Glutamatergic neuron (in vitro differentiated cells): ENCODE measurements around the gene GJD4. TPM values are rescaled to one million over a fixed set of nuclear protein-coding genes. Genes with fewer than 3 reads are reported as not detected.

ENCODE experiments used
- DNase-seq: peaks from one replicate; pipeline ENCODE4 v3.0.0; 2022
- H3K27ac Mint-ChIP-seq: one replicate; pipeline ENCODE4 v1.8.0; 2020; ENCODE audit warnings: mild to moderate bottlenecking, mixed read lengths, inconsistent platforms; ENCODE audit not compliant: unreplicated experiment
- H3K27me3 Mint-ChIP-seq: one replicate; pipeline ENCODE4 v1.8.0; 2020; ENCODE audit warnings: mild to moderate bottlenecking, moderate library complexity, mixed read lengths, inconsistent platforms; ENCODE audit not compliant: unreplicated experiment
- H3K36me3 Mint-ChIP-seq: one replicate; pipeline ENCODE4 v1.8.0; 2020; ENCODE audit warnings: mild to moderate bottlenecking, mixed read lengths, inconsistent platforms; ENCODE audit not compliant: unreplicated experiment
- H3K4me1 Mint-ChIP-seq: one replicate; pipeline ENCODE4 v1.8.0; 2020; ENCODE audit warnings: mild to moderate bottlenecking, low read depth, mixed read lengths, inconsistent platforms; ENCODE audit not compliant: unreplicated experiment
- H3K4me3 Mint-ChIP-seq: one replicate; pipeline ENCODE4 v1.8.0; 2020; ENCODE audit warnings: mild to moderate bottlenecking, mixed read lengths, inconsistent platforms; ENCODE audit not compliant: unreplicated experiment
- H3K9me3 Mint-ChIP-seq: one replicate; pipeline ENCODE4 v1.8.0; 2020; ENCODE audit warnings: mild to moderate bottlenecking, moderate library complexity, mixed read lengths, inconsistent platforms; ENCODE audit not compliant: unreplicated experiment
- total RNA-seq: library from RNA; stranded (reverse); fragmentation: NEBNext Ultra II Directional; extraction: Animal tissue kit (Norgen Biotek cat#: 25700); gene quantifications from one replicate; pipeline ENCODE4 v1.2.1, GENCODE V29; 2021; ENCODE audit not compliant: unreplicated experiment
- TF ChIP-seq, protein P1 (sequence below): fragments of 200-600 bp; sonication (generic); IDR thresholded peaks from one replicate; pipeline ENCODE4 v1.5.0; 2021; ENCODE audit not compliant: partially characterized antibody, unreplicated experiment

GJD4 gene
- total RNA-seq, 1 donor from 2014 or later, result not detected

DNA sequence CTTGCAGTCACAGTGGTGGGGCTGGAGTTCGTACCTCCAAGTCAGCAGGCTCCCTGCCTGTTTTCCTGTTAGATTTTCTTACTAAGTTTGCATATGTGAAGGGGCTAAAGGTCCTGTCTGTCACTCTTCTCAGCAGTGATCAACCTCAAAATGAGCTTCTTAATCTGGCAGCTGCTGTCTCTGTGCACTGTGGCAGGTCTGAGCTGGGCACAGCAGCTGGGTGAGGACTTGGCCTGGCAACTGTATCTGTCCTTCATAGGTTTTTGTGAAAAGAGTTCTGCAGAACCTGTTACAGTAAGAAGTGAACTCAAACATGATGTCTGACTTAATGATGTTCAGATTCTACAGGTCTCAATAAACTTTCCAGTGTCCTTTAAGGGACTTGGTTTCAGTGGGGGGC, 31.3 kb upstream of the GJD4 start:
- TF ChIP-seq, protein P1, sequence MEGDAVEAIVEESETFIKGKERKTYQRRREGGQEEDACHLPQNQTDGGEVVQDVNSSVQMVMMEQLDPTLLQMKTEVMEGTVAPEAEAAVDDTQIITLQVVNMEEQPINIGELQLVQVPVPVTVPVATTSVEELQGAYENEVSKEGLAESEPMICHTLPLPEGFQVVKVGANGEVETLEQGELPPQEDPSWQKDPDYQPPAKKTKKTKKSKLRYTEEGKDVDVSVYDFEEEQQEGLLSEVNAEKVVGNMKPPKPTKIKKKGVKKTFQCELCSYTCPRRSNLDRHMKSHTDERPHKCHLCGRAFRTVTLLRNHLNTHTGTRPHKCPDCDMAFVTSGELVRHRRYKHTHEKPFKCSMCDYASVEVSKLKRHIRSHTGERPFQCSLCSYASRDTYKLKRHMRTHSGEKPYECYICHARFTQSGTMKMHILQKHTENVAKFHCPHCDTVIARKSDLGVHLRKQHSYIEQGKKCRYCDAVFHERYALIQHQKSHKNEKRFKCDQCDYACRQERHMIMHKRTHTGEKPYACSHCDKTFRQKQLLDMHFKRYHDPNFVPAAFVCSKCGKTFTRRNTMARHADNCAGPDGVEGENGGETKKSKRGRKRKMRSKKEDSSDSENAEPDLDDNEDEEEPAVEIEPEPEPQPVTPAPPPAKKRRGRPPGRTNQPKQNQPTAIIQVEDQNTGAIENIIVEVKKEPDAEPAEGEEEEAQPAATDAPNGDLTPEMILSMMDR, result no peak
- H3K27me3 Mint-ChIP-seq, result peaks cover 15% of the 10 kb centered on the region
- no peak overlapping the region for H3K27ac Mint-ChIP-seq

DNA sequence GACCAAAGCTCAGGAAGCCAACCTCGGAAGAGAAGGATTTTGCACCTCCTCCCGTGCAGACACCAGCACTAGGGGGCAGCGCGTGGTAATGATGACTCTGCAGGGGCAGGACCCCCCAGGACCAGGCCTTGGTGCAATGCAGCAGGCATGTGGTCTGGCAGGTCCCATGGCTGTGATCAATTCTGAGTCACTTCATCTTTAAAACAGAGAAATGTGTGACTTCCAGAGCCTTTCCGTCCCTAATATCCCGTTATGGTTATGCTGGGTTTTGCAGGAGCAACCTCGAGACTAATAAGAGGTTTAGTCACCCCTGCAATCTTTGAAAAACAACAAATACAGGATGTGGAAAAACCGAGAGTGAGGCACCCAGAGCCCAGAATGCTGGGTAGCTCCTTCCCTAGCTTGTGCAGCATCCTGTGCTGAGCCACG, 30.2 kb upstream of the GJD4 start:
- Mint-ChIP-seq H3K9me3 (peaks cover 17% of the 10 kb centered on the region), H3K27me3 (peaks cover 11% of the 10 kb centered on the region), H3K4me3 (no peak overlapping the region), H3K4me1 (peaks cover 12% of the 10 kb centered on the region), H3K36me3 (peaks cover 6% of the 10 kb centered on the region), H3K27ac (no peak overlapping the region)
- TF ChIP-seq, protein P1, result peak; percentile 33
- DNase-seq, result no peak

More for the DNA sequence above, 31.3 kb upstream of the GJD4 start:
- DNase-seq, result no peak
- peaks cover 6% of the 10 kb centered on the region for H3K36me3 Mint-ChIP-seq
- H3K9me3 Mint-ChIP-seq, result peaks cover 21% of the 10 kb centered on the region
- no peak overlapping the region for H3K4me3 Mint-ChIP-seq
- peaks cover 13% of the 10 kb centered on the region for H3K4me1 Mint-ChIP-seq

DNA sequence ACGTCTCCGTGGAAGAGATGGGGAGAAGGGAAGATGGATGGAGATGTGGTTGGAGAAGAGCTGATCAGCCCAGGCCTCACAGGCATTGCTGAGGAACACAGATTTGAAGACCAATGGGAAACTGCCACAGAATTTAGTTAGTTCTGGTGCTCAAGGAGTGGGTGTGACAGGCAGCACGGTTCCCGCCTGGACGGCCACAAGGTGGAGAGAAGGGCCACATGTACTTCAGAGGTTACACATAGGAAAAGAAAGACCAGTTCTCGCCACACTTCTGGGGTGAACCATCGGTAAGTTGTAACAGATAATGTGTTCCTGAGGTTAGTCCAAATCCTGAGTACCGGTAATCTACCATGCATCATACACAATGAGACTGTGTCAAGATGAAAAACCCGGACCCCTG, 29.5 kb upstream of the GJD4 start:
- peak overlapping the region; percentile 1 for H3K27ac Mint-ChIP-seq
- peaks cover 6% of the 10 kb centered on the region for H3K36me3 Mint-ChIP-seq
- H3K9me3 Mint-ChIP-seq, result peaks cover 17% of the 10 kb centered on the region
- no peak for DNase-seq
- H3K4me3 Mint-ChIP-seq, result no peak overlapping the region
- H3K4me1 Mint-ChIP-seq, result peaks cover 12% of the 10 kb centered on the region
- peaks cover 11% of the 10 kb centered on the region for H3K27me3 Mint-ChIP-seq
- TF ChIP-seq, protein P1, result no peak

DNA sequence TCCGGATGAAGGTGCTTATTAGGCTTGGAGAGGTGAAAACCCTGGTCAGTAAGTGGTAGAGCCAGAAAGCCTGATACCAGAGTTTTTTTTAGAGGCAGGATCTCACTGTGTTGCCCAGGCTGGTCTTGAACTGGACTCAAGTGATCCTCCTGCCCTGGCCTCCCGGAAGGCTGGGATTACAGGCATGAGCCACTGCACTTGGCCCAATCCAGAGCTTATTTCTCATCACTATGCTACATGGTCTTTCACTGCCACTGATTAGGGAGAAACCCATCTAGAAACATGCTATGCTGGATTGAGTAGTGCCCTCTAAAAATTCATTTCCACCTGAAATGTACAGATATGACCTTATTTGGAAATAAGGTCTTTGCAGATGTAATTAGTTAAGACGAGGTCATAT, 28.4 kb upstream of the GJD4 start:
- no peak overlapping the region for H3K27ac Mint-ChIP-seq
- no peak overlapping the region for H3K4me3 Mint-ChIP-seq
- no peak for DNase-seq
- TF ChIP-seq, protein P1, result no peak
- H3K27me3 Mint-ChIP-seq, result peaks cover 11% of the 10 kb centered on the region
- peaks cover 12% of the 10 kb centered on the region for H3K4me1 Mint-ChIP-seq
- H3K36me3 Mint-ChIP-seq, result peaks cover 6% of the 10 kb centered on the region
- peaks cover 17% of the 10 kb centered on the region for H3K9me3 Mint-ChIP-seq

DNA sequence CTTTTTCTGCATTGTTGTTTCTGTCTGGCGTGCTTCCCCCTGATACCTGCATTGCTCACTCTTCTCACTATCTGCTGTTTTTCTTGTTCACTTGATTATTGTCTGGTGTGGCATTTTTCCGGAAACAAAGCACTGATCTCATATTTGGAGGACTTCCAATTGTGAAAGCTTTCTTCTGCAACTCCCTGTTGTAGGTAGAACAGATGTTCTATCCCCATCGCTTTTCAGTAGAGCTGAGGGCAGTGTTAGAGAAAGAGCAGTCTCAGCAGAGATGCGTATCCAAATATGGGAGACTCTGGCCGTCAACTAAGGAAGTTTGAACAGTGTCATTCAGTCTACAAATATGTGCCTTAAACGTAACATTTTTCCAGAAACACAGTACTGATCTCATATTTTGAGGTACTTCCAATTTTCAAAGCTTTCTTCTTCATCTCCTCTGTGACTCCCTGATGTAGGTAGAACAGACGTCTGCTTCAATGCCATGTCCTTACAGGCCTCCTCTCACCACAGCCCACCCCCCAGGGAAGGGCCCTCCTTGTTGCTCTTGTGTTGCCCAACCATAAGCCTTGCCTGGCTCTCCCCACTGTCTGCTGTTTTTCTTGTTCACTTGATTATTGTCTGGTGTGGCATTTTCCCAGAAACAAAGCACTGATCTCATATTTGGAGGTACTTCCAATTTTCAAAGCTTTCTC, 27.1 kb upstream of the GJD4 start:
- peaks cover 6% of the 10 kb centered on the region for H3K36me3 Mint-ChIP-seq
- TF ChIP-seq, protein P1, result no peak
- no peak overlapping the region for H3K4me3 Mint-ChIP-seq
- peaks cover 12% of the 10 kb centered on the region for H3K4me1 Mint-ChIP-seq
- no peak for DNase-seq
- H3K27me3 Mint-ChIP-seq, result peaks cover 11% of the 10 kb centered on the region
- H3K27ac Mint-ChIP-seq, result peak overlapping the region; percentile 41
- peaks cover 14% of the 10 kb centered on the region for H3K9me3 Mint-ChIP-seq
